Uterus (tissue), 4 donors: ENCODE measurements around the gene MTARC2. TPM values are rescaled to one million over a fixed set of nuclear protein-coding genes. Genes with fewer than 3 reads are reported as not detected.

ENCODE experiments used
- DNase-seq, 2 donors: peaks; one replicate each; pipeline ENCODE4 v3.0.0-alpha.2; 2019 to 2020
- H3K27ac ChIP-seq, 2 donors: fragments of 200-600 bp; sonication (generic); 1 replicate in 1 of 2; 2 replicates in 1 of 2; pipeline ENCODE4 v1.5.1; 2016 to 2018
- H3K27me3 ChIP-seq, 2 donors: fragments of 200-600 bp; sonication (generic); one replicate each; pipeline ENCODE4 v1.5.1; 2018 to 2019; ENCODE audit warnings: control low read depth in 1 of 2
- H3K36me3 ChIP-seq, 2 donors: fragments of 200-600 bp; sonication (generic); one replicate each; pipeline ENCODE4 v1.5.1; 2019; ENCODE audit warnings: control low read depth in 1 of 2
- H3K4me1 ChIP-seq, 2 donors: fragments of 200-600 bp; sonication (generic); one replicate each; pipeline ENCODE4 v1.5.1; 2018 to 2019; ENCODE audit warnings: control low read depth in 1 of 2
- H3K4me3 ChIP-seq, 2 donors: fragments of 200-600 bp; sonication (generic); 1 replicate in 1 of 2; 2 replicates in 1 of 2; pipeline ENCODE4 v1.5.1; 2018 to 2019; ENCODE audit warnings: mild to moderate bottlenecking in 1 of 2
- H3K9me3 ChIP-seq, 2 donors: fragments of 200-600 bp; sonication (generic); one replicate each; pipeline ENCODE4 v1.5.1; 2019; ENCODE audit warnings: control low read depth in 1 of 2
- POLR2A ChIP-seq, 2 donors: fragments of 450-650 bp; IDR thresholded peaks; one replicate each; pipeline ENCODE4 v1.6.1; 2016; ENCODE audit warnings: antibody characterized with exemption in 2 of 2, mild to moderate bottlenecking in 1 of 2, moderate library complexity in 1 of 2
- intact Hi-C: fragments of 100-400 bp; cut with DNase I; formaldehyde crosslinking; loops from one replicate; pipeline ENCODE4 v1.15.1; 2023; ENCODE audit warnings: low total_unique reads
- total RNA-seq, 4 donors: library from RNA; depleted of rRNA in 3 of 4; stranded (reverse); fragments of >200 nt in 3 of 4; gene quantifications; one replicate each; pipeline versions ENCODE4 v1.1.0 to v1.2.4, GENCODE V29; 2014 to 2023
- TF ChIP-seq, protein P1 (sequence below), 4 experiments: fragments of 200-600 bp in 2 of 4; fragments of 450-650 bp in 2 of 4; sonication (generic) in 2 of 4; IDR thresholded peaks; one replicate each; pipeline ENCODE4 v1.5.1; 2016 to 2019; ENCODE audit warnings: antibody characterized with exemption in 4 of 4, mild to moderate bottlenecking in 2 of 4, moderate library complexity in 1 of 4
- donor health status: DM: yes; HTN: yes; CAD: no.

MTARC2 gene
- total RNA-seq, 4 donors from 2014 or later = 1.5 to 24.6 (median 6.8) TPM

DNA sequence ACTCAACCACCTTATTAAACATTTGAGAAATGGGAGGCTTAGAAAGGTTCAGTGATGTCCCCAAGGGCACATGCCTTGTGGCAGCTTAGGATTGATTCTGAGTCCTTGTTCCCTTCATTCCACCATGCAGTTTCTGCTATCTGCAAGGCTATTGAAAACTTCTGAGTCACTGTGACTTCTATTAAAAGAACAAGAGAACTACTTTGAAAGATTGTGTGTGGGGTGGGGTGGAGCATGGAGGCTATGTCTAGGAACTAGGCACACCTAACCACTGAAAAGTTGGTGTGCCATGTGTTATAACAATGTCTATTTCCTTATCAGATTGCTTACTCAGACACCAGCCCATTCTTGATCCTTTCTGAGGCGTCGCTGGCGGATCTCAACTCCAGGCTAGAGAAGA lies 49.4 kb downstream of the MTARC2 start:
- intact Hi-C loops = no loop called here
- no peak overlapping the region for H3K27ac ChIP-seq
- H3K4me3 ChIP-seq = no peak overlapping the region
- H3K9me3 ChIP-seq = no peaks in the 10 kb centered on the region
- no peaks in the 10 kb centered on the region for H3K36me3 ChIP-seq
- no peak for DNase-seq
- TF ChIP-seq POLR2A (IDR thresholded peaks at IDR 0.05) = no peak
- TF ChIP-seq, protein P1, sequence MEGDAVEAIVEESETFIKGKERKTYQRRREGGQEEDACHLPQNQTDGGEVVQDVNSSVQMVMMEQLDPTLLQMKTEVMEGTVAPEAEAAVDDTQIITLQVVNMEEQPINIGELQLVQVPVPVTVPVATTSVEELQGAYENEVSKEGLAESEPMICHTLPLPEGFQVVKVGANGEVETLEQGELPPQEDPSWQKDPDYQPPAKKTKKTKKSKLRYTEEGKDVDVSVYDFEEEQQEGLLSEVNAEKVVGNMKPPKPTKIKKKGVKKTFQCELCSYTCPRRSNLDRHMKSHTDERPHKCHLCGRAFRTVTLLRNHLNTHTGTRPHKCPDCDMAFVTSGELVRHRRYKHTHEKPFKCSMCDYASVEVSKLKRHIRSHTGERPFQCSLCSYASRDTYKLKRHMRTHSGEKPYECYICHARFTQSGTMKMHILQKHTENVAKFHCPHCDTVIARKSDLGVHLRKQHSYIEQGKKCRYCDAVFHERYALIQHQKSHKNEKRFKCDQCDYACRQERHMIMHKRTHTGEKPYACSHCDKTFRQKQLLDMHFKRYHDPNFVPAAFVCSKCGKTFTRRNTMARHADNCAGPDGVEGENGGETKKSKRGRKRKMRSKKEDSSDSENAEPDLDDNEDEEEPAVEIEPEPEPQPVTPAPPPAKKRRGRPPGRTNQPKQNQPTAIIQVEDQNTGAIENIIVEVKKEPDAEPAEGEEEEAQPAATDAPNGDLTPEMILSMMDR (IDR thresholded peaks at IDR 0.05) = no peak
- no peaks in the 10 kb centered on the region for H3K27me3 ChIP-seq
- H3K4me1 ChIP-seq = no peaks in the 10 kb centered on the region

DNA sequence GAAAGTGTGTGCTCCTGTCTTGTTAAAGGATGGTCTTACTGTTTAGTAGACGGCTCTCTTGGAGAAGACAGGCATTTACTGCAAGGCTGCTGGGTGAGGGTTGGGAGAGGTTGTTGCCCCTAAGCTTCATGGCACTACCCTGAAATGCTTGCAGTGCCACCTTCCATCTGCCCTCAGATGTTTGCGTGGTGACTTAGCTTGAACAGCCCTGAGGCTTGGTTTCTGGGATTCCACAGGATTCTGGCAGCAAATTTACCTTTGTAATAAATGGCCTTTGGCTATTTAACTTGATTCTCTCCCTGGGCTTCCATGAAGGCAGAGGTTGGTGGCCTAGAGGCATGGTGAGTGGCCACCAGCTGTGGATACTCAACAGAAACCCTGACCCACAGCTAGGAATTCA lies 50.2 kb downstream of the MTARC2 start:
- Histone ChIP-seq H3K9me3 (no peaks in the 10 kb centered on the region), H3K27me3 (no peaks in the 10 kb centered on the region), H3K27ac (no peak overlapping the region), H3K36me3 (no peaks in the 10 kb centered on the region), H3K4me1 (no peaks in the 10 kb centered on the region), H3K4me3 (no peak overlapping the region)
- DNase-seq = no peak
- intact Hi-C loops = no loop called here
- TF ChIP-seq, protein P1 (IDR thresholded peaks at IDR 0.05) = no peak
- no peak for TF ChIP-seq POLR2A (IDR thresholded peaks at IDR 0.05)

DNA sequence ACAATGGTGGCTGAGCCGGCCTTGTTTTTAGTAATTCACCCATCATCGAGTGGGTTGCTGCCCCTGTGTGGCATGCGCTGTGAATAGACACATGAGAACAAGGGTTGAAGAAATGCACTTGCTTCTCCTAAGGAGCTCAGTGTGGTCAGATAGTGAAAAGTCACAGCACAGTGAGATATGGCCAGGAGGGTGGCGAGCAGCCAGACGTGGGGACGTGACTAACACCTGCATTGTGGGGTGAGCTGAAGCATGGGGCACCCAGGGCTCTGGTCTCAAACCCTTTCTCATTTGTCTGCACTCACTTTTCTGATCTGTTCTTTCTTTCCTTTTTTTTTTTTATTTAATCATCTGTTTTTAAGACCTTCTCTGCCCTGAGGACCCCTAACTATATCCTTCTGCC lies 52.1 kb downstream of the MTARC2 start:
- no peak for DNase-seq
- H3K36me3 ChIP-seq = no peaks in the 10 kb centered on the region
- H3K27me3 ChIP-seq = no peaks in the 10 kb centered on the region
- intact Hi-C loops = no loop called here
- H3K4me3 ChIP-seq = no peak overlapping the region
- H3K4me1 ChIP-seq = no peaks in the 10 kb centered on the region
- no peaks in the 10 kb centered on the region for H3K9me3 ChIP-seq
- TF ChIP-seq, protein P1 (IDR thresholded peaks at IDR 0.05) = no peak
- no peak for TF ChIP-seq POLR2A (IDR thresholded peaks at IDR 0.05)
- H3K27ac ChIP-seq = no peak overlapping the region

DNA sequence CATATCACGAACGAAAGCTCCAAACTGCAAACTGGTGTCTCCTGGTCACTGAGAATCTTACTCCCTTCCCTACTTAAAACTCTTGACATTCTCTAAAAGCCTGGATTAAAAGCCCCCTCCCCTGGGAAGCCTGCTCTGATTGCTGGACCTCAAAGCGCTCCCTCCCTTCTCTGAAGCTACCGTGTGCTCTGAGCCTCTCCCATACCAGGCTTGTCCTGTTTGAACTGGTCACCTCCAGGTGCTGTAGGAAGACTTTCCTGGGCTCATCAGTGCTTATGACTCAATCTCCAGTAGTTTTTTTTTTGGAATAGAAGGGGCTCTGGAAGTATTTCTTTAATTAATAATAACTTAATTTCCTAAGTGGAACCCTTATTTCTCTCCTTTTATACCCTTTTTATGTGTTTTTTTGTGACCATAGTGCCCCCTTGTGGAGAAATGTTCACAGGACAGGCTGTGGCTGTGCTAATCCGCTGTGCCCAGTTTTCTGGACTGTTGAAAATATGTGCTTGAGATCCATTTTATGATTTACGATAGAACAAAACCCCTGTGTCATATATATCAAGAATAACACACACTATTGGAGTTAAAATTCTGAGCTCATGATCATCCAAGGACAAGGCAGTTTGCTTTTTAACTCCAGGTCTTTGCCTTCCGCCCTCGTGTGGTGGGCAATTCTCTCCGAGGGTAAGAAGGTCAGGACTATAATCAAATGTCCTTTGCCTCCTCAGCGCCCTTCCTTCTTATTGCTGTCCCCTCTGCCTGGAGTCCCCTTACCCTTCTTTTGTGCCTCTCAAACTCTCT lies 55.5 kb downstream of the MTARC2 start:
- no peaks in the 10 kb centered on the region for H3K27me3 ChIP-seq
- H3K4me3 ChIP-seq = no peak overlapping the region
- TF ChIP-seq, protein P1 (IDR thresholded peaks at IDR 0.05) = peak in 3 of 4 experiments; percentile 40 to 55 (median 41)
- TF ChIP-seq POLR2A (IDR thresholded peaks at IDR 0.05) = no peak
- no peak overlapping the region for H3K27ac ChIP-seq
- intact Hi-C loops = no loop called here
- H3K9me3 ChIP-seq = no peaks in the 10 kb centered on the region
- no peaks in the 10 kb centered on the region for H3K4me1 ChIP-seq
- DNase-seq = no peak
- H3K36me3 ChIP-seq = no peaks in the 10 kb centered on the region

DNA sequence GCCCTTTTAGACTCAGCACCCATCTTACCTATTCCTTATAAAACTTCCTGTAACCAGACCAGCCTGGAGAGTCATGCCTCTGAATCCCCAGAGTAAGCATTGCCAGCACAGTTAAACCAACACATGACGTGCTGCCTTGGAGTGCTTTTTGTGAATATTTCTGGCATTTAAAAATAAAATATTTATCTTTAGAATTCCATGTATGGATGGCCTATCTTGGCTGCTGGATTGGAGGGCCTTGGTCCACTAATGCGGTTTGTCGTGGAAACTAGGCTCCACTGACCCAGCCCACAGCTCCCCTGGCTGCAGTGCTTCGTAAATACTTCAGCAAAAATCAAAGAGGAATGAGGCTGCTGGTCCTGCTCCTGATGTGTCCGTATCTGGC lies 56.1 kb downstream of the MTARC2 start:
- no peak for TF ChIP-seq POLR2A (IDR thresholded peaks at IDR 0.05)
- TF ChIP-seq, protein P1 (IDR thresholded peaks at IDR 0.05) = no peak
- H3K9me3 ChIP-seq = no peaks in the 10 kb centered on the region
- no peaks in the 10 kb centered on the region for H3K36me3 ChIP-seq
- no peak overlapping the region for H3K4me3 ChIP-seq
- H3K27ac ChIP-seq = no peak overlapping the region
- H3K27me3 ChIP-seq = no peaks in the 10 kb centered on the region
- DNase-seq = no peak
- intact Hi-C loops = no loop called here
- H3K4me1 ChIP-seq = no peaks in the 10 kb centered on the region
